DLD1 (cell line): ENCODE results near the gene SEMA5A.

Source experiments
- in situ Hi-C: cut with HindIII; loops from 2 replicates; pipeline ENCODE4 v1.10.0; 2017; ENCODE audit warnings: low sequenced_read_pairs

The SEMA5A gene

GRCh38 chr5:9046756-9047481, 499.0 kb downstream of the SEMA5A start:
- in situ Hi-C loops = no loop called here

- in situ Hi-C loops = no loop called here
Measured at GRCh38 chr5:9045946-9046345, 499.9 kb downstream of the SEMA5A start.

GRCh38 chr5:9042241-9042640, 503.6 kb downstream of the SEMA5A start:
- in situ Hi-C loops = no loop called here

- in situ Hi-C loops = no loop called here
Measured at GRCh38 chr5:9040475-9040874, 505.4 kb downstream of the SEMA5A start.

- in situ Hi-C loops = no loop called here
Measured at GRCh38 chr5:9037048-9037447, 508.8 kb downstream of the SEMA5A start.

- in situ Hi-C loops = no loop called here
Measured at GRCh38 chr5:9035346-9035745, 510.5 kb downstream of the SEMA5A start.

GRCh38 chr5:9034649-9035048, 511.2 kb downstream of the SEMA5A start:
- in situ Hi-C loops = no loop called here

- in situ Hi-C loops = no loop called here
Measured at GRCh38 chr5:9033524-9033923, 512.4 kb downstream of the SEMA5A start.

GRCh38 chr5:9025942-9026341, 519.9 kb downstream of the SEMA5A start:
- in situ Hi-C loops = no loop called here

GRCh38 chr5:9020996-9021395, 524.9 kb downstream of the SEMA5A start:
- in situ Hi-C loops = no loop called here

GRCh38 chr5:9015937-9016270, 530.0 kb downstream of the SEMA5A start:
- in situ Hi-C loops = no loop called here

- in situ Hi-C loops = no loop called here
Measured at GRCh38 chr5:9015260-9015936, 530.5 kb downstream of the SEMA5A start.

- in situ Hi-C loops = no loop called here
Measured at GRCh38 chr5:9013147-9013546, 532.7 kb downstream of the SEMA5A start.

- in situ Hi-C loops = no loop called here
Measured at GRCh38 chr5:9009931-9010651, 535.8 kb downstream of the SEMA5A start.

GRCh38 chr5:8997542-8998070, 548.3 kb downstream of the SEMA5A start:
- in situ Hi-C loops = no loop called here

- in situ Hi-C loops = no loop called here
Measured at GRCh38 chr5:8993031-8993430, 552.8 kb downstream of the SEMA5A start.
